ENCODE data around the gene KCNH1. TPM values are rescaled to one million over a fixed set of nuclear protein-coding genes. Genes with fewer than 3 reads are reported as not detected.

KCNH1 gene
- total and polyA plus RNA-seq, 4 donors = not detected

GRCh38 chr1:210700083-210700482 is 433.9 kb downstream of the KCNH1 start:
- TF ChIP-seq JUND (IDR thresholded peaks at IDR 0.05) (no peak), RAD21 (IDR thresholded peaks at IDR 0.05) (no peak), CTCF (IDR thresholded peaks at IDR 0.05; ENCODE audit: low read depth, low read length, missing input control) (no peak), FOXA2 (IDR thresholded peaks at IDR 0.05) (no peak), EGR1 (IDR thresholded peaks at IDR 0.05; ENCODE audit: low read depth in 2 of 2) (no peak), ATF3 (IDR thresholded peaks at IDR 0.05) (no peak), YY1 (IDR thresholded peaks at IDR 0.05) (no peak), FOXA1 (IDR thresholded peaks at IDR 0.05) (no peak), HNF4A (conservative IDR thresholded peaks at IDR 0.05) (no peak), RXRA (IDR thresholded peaks at IDR 0.05) (no peak), GABPA (IDR thresholded peaks at IDR 0.05 in 1 of 2, conservative IDR thresholded peaks at IDR 0.05 in 1 of 2) (no peak), SP1 (IDR thresholded peaks at IDR 0.05) (no peak), HNF4G (IDR thresholded peaks at IDR 0.05) (no peak), REST (IDR thresholded peaks at IDR 0.05) (no peak), MAX (IDR thresholded peaks at IDR 0.05) (no peak), TAF1 (conservative IDR thresholded peaks at IDR 0.05) (no peak)
- WGBS = 38% methylated on average over 1 of the region's 1 CpG

GRCh38 chr1:210698661-210699060 is 435.3 kb downstream of the KCNH1 start:
- Histone ChIP-seq H3K27ac (ENCODE audit: low read depth in 1 of 2, low read length in 2 of 2) (no peak overlapping the region), H3K27me3 (ENCODE audit: control insufficient read depth in 4 of 4, insufficient read depth in 4 of 4, low read length in 3 of 4) (no peaks in the 10 kb centered on the region), H3K4me1 (ENCODE audit: control insufficient read depth in 4 of 4, insufficient read depth in 4 of 4, low read length in 3 of 4) (peaks cover 5 to 10% (median 9%) of the 10 kb centered on the region in 4 donors), H3K9ac (ENCODE audit: low read depth in 1 of 2, low read length in 2 of 2) (no peak overlapping the region), H3K36me3 (ENCODE audit: control insufficient read depth in 4 of 4, insufficient read depth in 3 of 4, low read depth in 1 of 4, low read length in 3 of 4) (no peaks in the 10 kb centered on the region), H3K4me3 (ENCODE audit: low read depth in 1 of 3, low read length in 3 of 3) (no peak overlapping the region), H3K9me3 (ENCODE audit: control insufficient read depth in 4 of 4, low read length in 3 of 4) (no peaks in the 10 kb centered on the region)
- TF ChIP-seq HNF4G (IDR thresholded peaks at IDR 0.05) = no peak
- no peak for TF ChIP-seq HNF4A (conservative IDR thresholded peaks at IDR 0.05)
- no peak for TF ChIP-seq GABPA (IDR thresholded peaks at IDR 0.05 in 1 of 2, conservative IDR thresholded peaks at IDR 0.05 in 1 of 2)
- TF ChIP-seq ATF3 (IDR thresholded peaks at IDR 0.05) = no peak
- TF ChIP-seq TAF1 (conservative IDR thresholded peaks at IDR 0.05) = no peak
- no peak for DNase-seq (ENCODE audit: low spot score)
- 91% methylated on average over 5 of the region's 5 CpGs for WGBS

More at GRCh38 chr1:210700083-210700482, 433.9 kb downstream of the KCNH1 start:
- H3K4me3 ChIP-seq (ENCODE audit: low read depth in 1 of 3, low read length in 3 of 3) = no peak overlapping the region
- H3K4me1 ChIP-seq (ENCODE audit: control insufficient read depth in 4 of 4, insufficient read depth in 4 of 4, low read length in 3 of 4) = peaks cover 5 to 10% (median 9%) of the 10 kb centered on the region in 4 donors
- no peaks in the 10 kb centered on the region for H3K9me3 ChIP-seq (ENCODE audit: control insufficient read depth in 4 of 4, low read length in 3 of 4)
- H3K9ac ChIP-seq (ENCODE audit: low read depth in 1 of 2, low read length in 2 of 2) = no peak overlapping the region
- peak overlapping the region; percentile 31 to 46 for H3K27ac ChIP-seq (ENCODE audit: low read depth in 1 of 2, low read length in 2 of 2)
- H3K27me3 ChIP-seq (ENCODE audit: control insufficient read depth in 4 of 4, insufficient read depth in 4 of 4, low read length in 3 of 4) = no peaks in the 10 kb centered on the region
- no peak for DNase-seq (ENCODE audit: low spot score)
- no peaks in the 10 kb centered on the region for H3K36me3 ChIP-seq (ENCODE audit: control insufficient read depth in 4 of 4, insufficient read depth in 3 of 4, low read depth in 1 of 4, low read length in 3 of 4)
